ENCODE results near the gene CFDP1. TPM values are rescaled to one million over a fixed set of nuclear protein-coding genes. Genes with fewer than 3 reads are reported as not detected.

CFDP1 gene
- total RNA-seq, 2 experiments from 2014 or later = 44.0 to 48.2 TPM

DNA sequence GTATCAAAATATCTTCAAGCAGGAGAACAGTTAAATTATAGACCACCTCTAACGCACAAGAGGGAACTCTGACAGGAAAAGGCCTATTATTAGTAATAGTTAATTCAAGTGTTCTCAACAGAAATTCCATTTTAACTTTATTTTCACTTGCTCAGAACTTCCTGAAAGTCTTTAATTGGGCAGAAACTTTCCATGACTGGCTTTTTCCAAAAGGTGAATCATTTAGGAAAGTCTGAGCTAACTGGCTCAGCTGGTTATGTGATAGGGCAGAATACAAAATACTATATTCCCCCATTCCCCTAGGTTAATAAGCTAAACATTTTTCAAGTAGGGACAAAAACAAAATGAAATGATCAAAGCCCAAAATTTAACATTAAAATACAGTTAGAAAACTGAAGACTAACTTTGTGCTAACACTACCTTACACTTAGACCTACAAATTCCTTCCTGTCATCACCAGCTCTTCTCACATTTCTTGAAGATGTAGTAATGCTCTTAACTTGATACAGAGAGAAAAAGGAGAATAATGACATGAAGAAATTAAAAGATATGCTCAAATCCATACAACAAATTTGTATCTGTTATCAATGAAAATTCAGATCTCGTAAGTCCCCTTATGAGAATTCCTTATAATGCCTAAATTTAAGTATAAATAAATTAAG is 31.0 kb downstream of the CFDP1 start:
- no peaks in the 10 kb centered on the region for H3K27me3 Mint-ChIP-seq
- intact Hi-C loops (cut with DNase I, micrococcal nuclease) = loop anchor here (1.0 to 5.0 kb wide), 4 partner anchors 23 to 203 kb away; no protein-coding TSS in a partner anchor
- peak overlapping the region; percentile 48 for H3K27ac Mint-ChIP-seq
- H3K4me1 Mint-ChIP-seq = peaks cover 17% of the 10 kb centered on the region
- H3K9me3 Mint-ChIP-seq (ENCODE audit: low read depth) = no peaks in the 10 kb centered on the region
- peaks cover 10% of the 10 kb centered on the region for H3K36me3 Mint-ChIP-seq (ENCODE audit: low read depth)
- H3K4me3 Mint-ChIP-seq = no peak overlapping the region
- ATAC-seq (peak; percentile 27), DNase-seq (no peak)
- CTCF ChIA-PET = interaction anchor here (0.5 to 4.1 kb wide), 26 partner anchors 8 to 642 kb away, joined by 3 to 28 read pairs (median 3); no protein-coding TSS in a partner anchor
- POLR2A ChIA-PET = interaction anchor here (0.6 kb wide), 2 partner anchors 10 to 169 kb away, joined by 3 to 4 read pairs; no protein-coding TSS in a partner anchor

DNA sequence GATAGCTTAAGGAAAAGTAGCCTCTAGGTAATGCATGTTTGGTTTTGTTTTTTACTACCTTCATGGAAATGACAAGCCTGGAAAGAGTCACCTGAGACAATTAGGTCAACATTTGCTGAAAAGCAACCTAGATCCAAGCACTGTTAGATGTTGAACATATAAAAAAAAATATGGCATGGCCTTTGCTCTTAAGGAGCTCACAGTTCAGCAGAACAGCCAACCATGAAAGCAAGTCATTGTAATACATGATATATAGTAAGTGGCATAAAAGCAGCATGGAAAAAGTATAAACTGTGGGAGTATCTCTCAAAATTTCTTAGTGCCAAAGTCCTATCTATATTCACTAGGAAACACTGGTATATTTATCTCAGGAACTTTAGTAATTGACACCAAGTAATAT is 31.6 kb downstream of the CFDP1 start:
- intact Hi-C loops (cut with DNase I, micrococcal nuclease) = loop anchor here (1.0 to 5.0 kb wide), 4 partner anchors 22 to 203 kb away; no protein-coding TSS in a partner anchor
- ATAC-seq (peak; percentile 37), DNase-seq (no peak)
- Mint-ChIP-seq H3K4me1 (peaks cover 17% of the 10 kb centered on the region), H3K4me3 (no peak overlapping the region), H3K27ac (peak overlapping the region; percentile 48), H3K9me3 (ENCODE audit: low read depth) (no peaks in the 10 kb centered on the region), H3K27me3 (no peaks in the 10 kb centered on the region), H3K36me3 (ENCODE audit: low read depth) (peaks cover 7% of the 10 kb centered on the region)
- ChIA-PET POLR2A (interaction anchor here (0.6 kb wide), 1 partner anchor 10 kb away, joined by 4 read pairs; no protein-coding TSS in a partner anchor), CTCF (interaction anchor here (0.5 to 4.1 kb wide), 22 partner anchors 7 to 642 kb away, joined by 3 to 28 read pairs (median 4); no protein-coding TSS in a partner anchor)

DNA sequence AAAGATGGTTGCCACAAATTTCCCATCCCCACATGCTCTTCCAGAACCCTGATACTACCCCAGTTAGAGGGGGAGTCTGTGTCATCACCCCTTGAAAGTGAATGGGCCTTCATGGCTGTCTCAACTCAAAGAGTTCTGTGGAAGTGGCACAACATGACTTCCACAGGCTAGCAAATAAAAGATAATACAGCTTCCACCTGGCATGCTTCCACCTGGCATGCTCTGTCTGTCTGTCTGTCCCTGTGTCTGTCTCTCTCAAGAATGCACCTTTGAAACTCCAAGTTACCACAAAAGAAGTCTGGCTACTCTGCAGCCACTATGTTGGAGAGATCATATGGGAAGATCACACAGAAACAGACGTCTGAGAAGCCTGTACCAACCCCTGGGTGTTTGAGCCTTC is 35.0 kb downstream of the CFDP1 start:
- intact Hi-C loops (cut with DNase I, micrococcal nuclease) = no loop called here
- no peak overlapping the region for H3K4me3 Mint-ChIP-seq
- no peaks in the 10 kb centered on the region for H3K9me3 Mint-ChIP-seq (ENCODE audit: low read depth)
- peak overlapping the region; percentile 2 for H3K27ac Mint-ChIP-seq
- ATAC-seq (no peak), DNase-seq (no peak)
- H3K4me1 Mint-ChIP-seq = peaks cover 17% of the 10 kb centered on the region
- CTCF ChIA-PET = interaction anchor here (0.8 to 1.4 kb wide), 4 partner anchors 13 to 199 kb away, joined by 3 to 4 read pairs (median 3); no protein-coding TSS in a partner anchor
- H3K36me3 Mint-ChIP-seq (ENCODE audit: low read depth) = peaks cover 15% of the 10 kb centered on the region
- POLR2A ChIA-PET = no interaction called here
- H3K27me3 Mint-ChIP-seq = no peaks in the 10 kb centered on the region

DNA sequence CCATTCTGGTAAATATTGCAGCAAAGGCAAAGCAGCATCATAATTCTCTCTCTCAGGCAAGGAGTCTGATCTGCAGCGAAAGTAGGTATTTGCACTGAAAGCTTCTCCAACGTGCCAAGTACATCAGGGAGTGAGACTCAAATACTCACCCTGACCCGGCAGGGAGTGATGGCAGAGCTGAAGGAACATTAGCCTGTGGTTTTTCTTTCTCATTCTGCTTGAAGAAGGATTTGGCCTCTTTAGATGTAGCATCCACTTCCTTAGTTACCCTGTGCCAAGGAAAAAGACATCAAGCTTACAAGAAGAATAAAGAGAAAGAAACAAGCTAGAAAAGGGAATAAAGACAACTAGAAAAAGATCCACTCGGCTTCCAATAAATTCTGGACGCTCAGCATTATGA is 38.4 kb downstream of the CFDP1 start:
- no peak overlapping the region for H3K4me3 Mint-ChIP-seq
- no peaks in the 10 kb centered on the region for H3K4me1 Mint-ChIP-seq
- DNase-seq = no peak
- ChIA-PET POLR2A (interaction anchor here (0.6 kb wide), 1 partner anchor 265 kb away, joined by 9 read pairs; no protein-coding TSS in a partner anchor), CTCF (interaction anchor here (0.6 to 1.9 kb wide), 5 partner anchors 7 to 249 kb away, joined by 3 to 8 read pairs (median 4); no protein-coding TSS in a partner anchor)
- no peak overlapping the region for H3K27ac Mint-ChIP-seq
- intact Hi-C loops (cut with DNase I, micrococcal nuclease) = no loop called here
- ATAC-seq = no peak
- H3K27me3 Mint-ChIP-seq = no peaks in the 10 kb centered on the region
- H3K36me3 Mint-ChIP-seq (ENCODE audit: low read depth) = peaks cover 19% of the 10 kb centered on the region
- H3K9me3 Mint-ChIP-seq (ENCODE audit: low read depth) = no peaks in the 10 kb centered on the region

DNA sequence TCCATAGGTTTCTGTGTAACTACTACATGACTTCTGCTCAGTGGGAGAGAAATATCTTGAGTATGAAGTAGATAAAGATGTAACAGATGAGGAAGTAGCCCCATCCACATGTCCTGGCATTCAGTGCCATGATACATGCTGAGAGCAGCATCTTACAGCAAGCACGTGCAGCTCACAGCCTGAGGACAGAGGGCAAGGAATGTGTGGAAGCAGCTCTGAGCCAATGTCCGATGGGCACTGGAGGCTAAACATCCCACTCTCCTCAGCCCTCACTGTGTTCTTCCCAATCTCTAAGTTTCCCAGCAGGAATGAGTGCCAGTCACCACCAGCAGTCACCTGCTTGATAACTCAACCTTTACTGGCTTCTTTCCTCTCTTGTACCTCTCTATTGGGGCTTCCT is 40.4 kb downstream of the CFDP1 start:
- ATAC-seq (no peak), DNase-seq (no peak)
- CTCF ChIA-PET = interaction anchor here (0.7 to 1.8 kb wide), 5 partner anchors 11 to 159 kb away, joined by 3 to 8 read pairs (median 4); no protein-coding TSS in a partner anchor
- H3K27me3 Mint-ChIP-seq = no peaks in the 10 kb centered on the region
- intact Hi-C loops (cut with DNase I, micrococcal nuclease) = no loop called here
- POLR2A ChIA-PET = no interaction called here
- H3K4me1 Mint-ChIP-seq = no peaks in the 10 kb centered on the region
- no peak overlapping the region for H3K27ac Mint-ChIP-seq
- H3K4me3 Mint-ChIP-seq = no peak overlapping the region
- no peaks in the 10 kb centered on the region for H3K9me3 Mint-ChIP-seq (ENCODE audit: low read depth)
- peaks cover 16% of the 10 kb centered on the region for H3K36me3 Mint-ChIP-seq (ENCODE audit: low read depth)

DNA sequence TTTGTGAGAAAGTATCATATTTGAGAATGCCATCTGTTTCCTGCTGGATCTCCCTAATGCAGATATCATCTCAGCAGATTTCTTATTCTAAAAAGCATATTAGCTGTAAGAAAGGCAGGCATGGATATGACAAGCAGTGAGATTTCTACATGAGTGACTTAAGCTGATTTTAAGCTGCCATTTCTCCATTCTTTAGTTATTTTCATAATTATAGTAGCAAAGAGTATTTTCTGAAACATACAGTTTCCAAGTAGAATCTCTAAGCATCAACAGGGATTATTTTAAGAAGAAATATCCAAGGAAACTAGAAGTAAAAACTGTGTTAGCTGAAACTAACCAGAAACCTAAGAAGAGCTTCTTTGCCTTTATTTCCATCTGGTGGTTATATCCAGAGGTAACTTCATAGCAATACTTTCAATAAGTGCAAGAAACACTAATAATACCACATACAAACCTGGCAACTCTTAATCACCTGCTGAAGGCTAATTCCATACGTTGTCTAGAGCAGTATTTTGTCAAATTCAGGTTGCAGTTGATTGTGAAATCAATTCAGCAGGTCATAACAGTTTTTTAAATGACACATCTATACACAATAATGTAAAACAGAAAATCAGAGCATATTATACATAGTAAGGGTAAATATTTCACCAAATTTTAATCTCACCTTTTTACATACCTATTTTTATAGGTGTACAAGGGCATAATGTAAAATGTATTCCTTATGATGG is 42.2 kb downstream of the CFDP1 start:
- ChIA-PET POLR2A (interaction anchor here (1.1 kb wide), 1 partner anchor 11 kb away, joined by 4 read pairs; no protein-coding TSS in a partner anchor), CTCF (interaction anchor here (0.6 to 1.2 kb wide), 6 partner anchors 11 to 194 kb away, joined by 3 to 4 read pairs (median 4); no protein-coding TSS in a partner anchor)
- DNase-seq = no peak
- Mint-ChIP-seq H3K9me3 (ENCODE audit: low read depth) (no peaks in the 10 kb centered on the region), H3K27ac (no peak overlapping the region), H3K36me3 (ENCODE audit: low read depth) (peaks cover 16% of the 10 kb centered on the region), H3K27me3 (no peaks in the 10 kb centered on the region), H3K4me1 (no peaks in the 10 kb centered on the region), H3K4me3 (no peak overlapping the region)
- ATAC-seq = no peak
- intact Hi-C loops (cut with DNase I, micrococcal nuclease) = no loop called here

DNA sequence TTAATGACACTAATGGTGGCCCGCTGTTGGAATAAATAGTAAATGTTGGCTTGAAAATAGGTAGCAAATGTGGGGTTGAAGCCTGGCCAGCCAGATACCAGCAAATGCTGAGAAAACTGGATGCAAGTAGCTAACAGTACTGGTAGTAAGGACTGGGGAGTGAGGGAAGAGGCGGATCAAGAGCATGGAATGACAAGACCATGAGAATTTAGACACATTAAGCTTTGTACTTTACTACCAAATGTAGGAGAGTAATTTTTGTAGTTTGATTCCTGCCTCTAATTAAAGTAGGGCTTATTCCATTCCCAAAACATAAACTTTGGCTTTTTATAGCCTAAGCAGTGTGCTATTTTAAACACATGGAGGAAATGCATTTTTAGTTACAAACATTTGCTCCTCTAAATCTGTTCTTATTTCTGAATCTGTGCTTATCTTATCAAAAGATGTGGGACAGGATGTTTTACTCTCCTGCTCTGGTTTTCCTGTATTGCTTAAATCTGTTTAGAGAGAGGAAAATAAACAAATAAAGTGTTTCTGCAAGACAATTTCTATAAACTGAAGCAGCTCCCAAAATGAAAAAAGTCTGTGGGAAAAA is 44.1 kb downstream of the CFDP1 start:
- DNase-seq (no peak), ATAC-seq (no peak)
- ChIA-PET POLR2A (no interaction called here), CTCF (interaction anchor here (1.1 to 2.2 kb wide), 6 partner anchors 9 to 192 kb away, joined by 3 to 10 read pairs (median 4); no protein-coding TSS in a partner anchor)
- no peak overlapping the region for H3K4me3 Mint-ChIP-seq
- H3K4me1 Mint-ChIP-seq = no peaks in the 10 kb centered on the region
- intact Hi-C loops (cut with DNase I, micrococcal nuclease) = loop anchor here in 1 of 2 experiments (5.0 kb wide), 1 partner anchor 137 kb away; the partner anchor contains the start of gene BCAR1
- no peaks in the 10 kb centered on the region for H3K27me3 Mint-ChIP-seq
- H3K36me3 Mint-ChIP-seq (ENCODE audit: low read depth) = peaks cover 12% of the 10 kb centered on the region
- H3K27ac Mint-ChIP-seq = no peak overlapping the region
- H3K9me3 Mint-ChIP-seq (ENCODE audit: low read depth) = no peaks in the 10 kb centered on the region

DNA sequence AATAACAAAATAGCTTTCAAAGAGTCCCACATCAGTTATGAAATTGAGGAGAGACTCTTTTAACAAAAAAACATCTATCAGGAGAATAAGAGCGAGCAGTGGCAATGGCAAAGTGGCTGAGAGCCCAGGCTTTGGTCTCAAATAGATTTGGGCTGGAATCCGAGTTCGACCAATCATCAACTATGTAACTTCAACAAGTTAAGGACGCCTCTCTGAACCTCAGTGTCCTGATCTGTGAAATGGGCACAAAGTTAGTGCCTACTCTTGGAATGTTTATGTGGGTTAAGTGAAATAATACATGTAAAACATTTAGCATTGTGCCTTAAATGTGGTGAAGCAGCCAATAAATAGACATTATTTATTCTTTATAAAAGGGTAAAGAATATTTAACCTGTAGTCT is 45.4 kb downstream of the CFDP1 start:
- ATAC-seq (no peak), DNase-seq (no peak)
- peaks cover 9% of the 10 kb centered on the region for H3K36me3 Mint-ChIP-seq (ENCODE audit: low read depth)
- no peaks in the 10 kb centered on the region for H3K9me3 Mint-ChIP-seq (ENCODE audit: low read depth)
- intact Hi-C loops (cut with DNase I, micrococcal nuclease) = loop anchor here in 1 of 2 experiments (5.0 kb wide), 1 partner anchor 136 kb away; the partner anchor contains the start of gene BCAR1
- H3K4me3 Mint-ChIP-seq = no peak overlapping the region
- H3K27ac Mint-ChIP-seq = no peak overlapping the region
- peaks cover 2% of the 10 kb centered on the region for H3K4me1 Mint-ChIP-seq
- H3K27me3 Mint-ChIP-seq = no peaks in the 10 kb centered on the region
- POLR2A ChIA-PET = no interaction called here
- CTCF ChIA-PET = interaction anchor here (0.9 to 4.6 kb wide), 8 partner anchors 14 to 193 kb away, joined by 3 to 90 read pairs (median 4); no protein-coding TSS in a partner anchor

DNA sequence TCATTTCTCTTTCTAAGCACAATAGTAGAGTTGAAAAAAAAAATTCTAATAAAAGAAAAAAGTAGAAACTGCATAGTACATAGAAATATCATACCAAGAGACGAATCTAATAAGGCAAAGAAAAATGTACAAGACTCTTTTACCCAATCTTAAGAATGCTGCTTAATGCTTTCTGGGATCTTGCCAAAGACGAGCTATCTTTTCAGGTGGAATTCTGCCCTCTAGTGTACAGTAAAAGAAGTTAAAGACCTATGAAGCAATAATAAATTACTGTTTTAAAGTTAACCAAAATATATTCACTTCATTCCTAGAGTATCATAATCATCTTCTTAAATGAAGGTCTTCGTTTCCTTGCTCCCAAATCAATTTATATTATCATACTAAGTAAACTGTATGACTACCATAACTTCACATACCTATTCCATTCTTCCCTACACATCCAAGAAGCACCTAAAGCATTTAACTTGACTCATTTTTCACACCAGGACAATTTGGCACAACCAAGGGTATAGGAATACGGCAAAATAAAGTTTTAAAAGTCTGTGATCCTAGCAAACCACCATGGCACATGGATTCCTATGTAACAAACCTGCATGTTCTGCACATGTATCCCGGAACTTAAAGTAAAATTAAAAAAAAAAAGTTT is 47.7 kb downstream of the CFDP1 start:
- intact Hi-C loops (cut with DNase I, micrococcal nuclease) = loop anchor here (1.0 to 5.0 kb wide), 6 partner anchors 81 to 676 kb away; partner anchors contain the start of gene BCAR1 (in 1 of the 2)
- no peak overlapping the region for H3K4me3 Mint-ChIP-seq

DNA sequence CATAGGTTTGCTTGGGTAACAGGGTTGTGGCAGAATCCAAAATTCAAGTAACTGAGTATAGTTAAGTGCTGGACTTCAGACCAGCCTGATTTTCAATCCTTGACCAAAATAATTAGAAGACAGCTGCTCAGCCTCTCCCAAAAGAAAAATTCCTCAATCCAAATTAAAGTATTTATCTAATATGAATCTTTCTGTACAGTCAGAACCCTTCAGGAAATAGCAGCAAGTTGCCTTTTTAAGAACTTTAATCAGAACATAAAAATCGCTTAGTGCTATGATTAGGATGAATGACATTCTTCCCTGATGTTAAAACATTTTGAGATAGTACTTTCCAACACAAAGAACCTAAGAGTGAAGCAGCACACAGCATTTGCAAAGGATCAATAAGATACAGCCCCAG is 50.2 kb downstream of the CFDP1 start:
- no peak overlapping the region for H3K4me3 Mint-ChIP-seq
- H3K27ac Mint-ChIP-seq = no peak overlapping the region
- H3K4me1 Mint-ChIP-seq = peaks cover 43% of the 10 kb centered on the region
- H3K36me3 Mint-ChIP-seq (ENCODE audit: low read depth) = peaks cover 14% of the 10 kb centered on the region
- CTCF ChIA-PET = interaction anchor here (0.6 to 2.6 kb wide), 10 partner anchors 9 to 191 kb away, joined by 3 to 19 read pairs (median 4); no protein-coding TSS in a partner anchor
- ATAC-seq (no peak), DNase-seq (no peak)
- POLR2A ChIA-PET = no interaction called here
- H3K27me3 Mint-ChIP-seq = peaks cover 3% of the 10 kb centered on the region
- intact Hi-C loops (cut with DNase I, micrococcal nuclease) = loop anchor here in 1 of 2 experiments (5.0 kb wide), 1 partner anchor 96 kb away; no protein-coding TSS in a partner anchor
- no peaks in the 10 kb centered on the region for H3K9me3 Mint-ChIP-seq (ENCODE audit: low read depth)

More for the DNA sequence above, 47.7 kb downstream of the CFDP1 start:
- H3K9me3 Mint-ChIP-seq (ENCODE audit: low read depth) = no peaks in the 10 kb centered on the region
- peaks cover 2% of the 10 kb centered on the region for H3K27me3 Mint-ChIP-seq
- peaks cover 18% of the 10 kb centered on the region for H3K4me1 Mint-ChIP-seq
- POLR2A ChIA-PET = no interaction called here
- no peak overlapping the region for H3K27ac Mint-ChIP-seq
- peaks cover 6% of the 10 kb centered on the region for H3K36me3 Mint-ChIP-seq (ENCODE audit: low read depth)
- no peak for DNase-seq
- CTCF ChIA-PET = interaction anchor here (0.5 to 4.6 kb wide), 24 partner anchors 9 to 225 kb away, joined by 3 to 90 read pairs (median 4); no protein-coding TSS in a partner anchor
- ATAC-seq = peak; percentile 47

Data from activated CD4-positive, alpha-beta T cell treated with anti-CD3 and anti-CD28 coated beads for 36 hours (primary cell).